Measurements from ENCODE around the gene SMG9.

DNA sequence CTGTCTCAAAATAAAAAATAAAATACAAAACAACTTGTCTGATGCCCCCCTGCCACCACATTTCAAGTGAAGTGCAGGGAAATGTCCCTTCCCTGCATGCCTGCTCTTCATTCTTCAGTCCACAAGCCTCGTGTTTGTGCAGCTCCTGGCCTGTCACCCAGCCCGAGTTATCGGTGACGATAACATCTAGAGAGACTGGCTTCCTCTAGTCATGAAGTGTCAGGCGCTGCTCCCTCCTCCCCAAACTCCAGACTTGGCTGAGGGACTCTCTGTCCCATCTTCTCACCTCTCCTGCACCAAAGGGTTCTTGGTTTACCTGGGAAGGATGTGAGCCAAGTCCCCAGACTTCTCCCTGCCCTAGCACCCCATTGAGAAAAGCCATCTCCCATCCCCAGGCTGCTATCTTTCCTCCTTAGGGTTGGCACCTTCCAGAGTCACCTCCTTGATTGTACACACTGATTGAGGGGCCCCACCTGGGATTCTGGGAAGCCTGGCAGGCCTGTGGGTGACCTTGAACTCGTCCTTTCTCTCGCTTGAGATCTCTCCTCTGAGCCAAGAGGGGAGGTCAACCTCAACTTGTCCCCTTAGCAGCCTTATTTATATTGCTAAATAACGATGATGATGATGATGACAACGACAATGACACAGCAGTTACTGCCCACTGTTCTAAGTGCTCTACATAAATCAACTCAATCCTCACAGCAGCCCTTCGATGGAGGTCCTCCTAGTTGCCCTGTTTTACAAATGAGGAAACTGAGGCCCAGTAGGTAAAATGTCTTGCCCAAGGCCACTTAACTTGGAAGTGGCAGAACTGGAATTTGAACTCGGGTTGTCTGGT, 71.7 kb downstream of the SMG9 start:
- TF ChIP-seq CTCF (IDR thresholded peaks at IDR 0.05) = no peak
- no peak for TF ChIP-seq SIN3A (IDR thresholded peaks at IDR 0.05; ENCODE audit: borderline replicate concordance, insufficient read depth, low read depth, low read length)
- TF ChIP-seq POLR2AphosphoS5 (IDR thresholded peaks at IDR 0.05; ENCODE audit: low read depth, low read length) = no peak
- TF ChIP-seq TCF7L2 (IDR thresholded peaks at IDR 0.05; ENCODE audit: low read depth, low read length) = no peak
- TF ChIP-seq REST (IDR thresholded peaks at IDR 0.05; ENCODE audit: insufficient read depth in 1 of 2, low read depth in 2 of 2, low read length in 1 of 2) = no peak
